Transverse colon (tissue), 4 donors: ENCODE results near the gene UVRAG. TPM values are rescaled to one million over a fixed set of nuclear protein-coding genes. Genes with fewer than 3 reads are reported as not detected.

Experiments
- DNase-seq: peaks from one replicate; pipeline ENCODE4 v3.0.0-alpha.2; 2019
- H3K27ac ChIP-seq, 4 donors: fragments of 200-600 bp; sonication (generic); 2 replicates each; pipeline ENCODE4 v1.5.1; 2016 to 2018; ENCODE audit warnings: inconsistent platforms in 4 of 4
- H3K27me3 ChIP-seq: fragments of 200-600 bp; sonication (generic); 2 replicates; pipeline ENCODE4 v1.5.1; 2017; ENCODE audit warnings: inconsistent platforms
- H3K36me3 ChIP-seq, 4 donors: fragments of 200-600 bp; sonication (generic); 2 replicates each; pipeline ENCODE4 v1.5.1; 2017 to 2019; ENCODE audit warnings: inconsistent platforms in 4 of 4
- H3K4me1 ChIP-seq, 4 donors: fragments of 200-600 bp; sonication (generic); 2 replicates each; pipeline ENCODE4 v1.5.1; 2017 to 2020; ENCODE audit warnings: inconsistent platforms in 4 of 4
- H3K4me3 ChIP-seq, 4 donors: fragments of 200-600 bp; sonication (generic); 1 replicate in 1 of 4; 2 replicates in 3 of 4; pipeline versions ENCODE4 v1.5.1 to v1.6.1; 2017 to 2019; ENCODE audit warnings: inconsistent platforms in 4 of 4
- H3K9me3 ChIP-seq, 2 donors: fragments of 200-600 bp; sonication (generic); 2 replicates each; pipeline ENCODE4 v1.5.1; 2017 to 2019; ENCODE audit warnings: inconsistent platforms in 2 of 2
- CTCF ChIP-seq, 5 experiments: fragments of 200-600 bp in 3 of 5; fragments of 450-650 bp in 2 of 5; sonication (generic) in 3 of 5; IDR thresholded peaks; 1 replicate in 2 of 5; 2 replicates in 3 of 5; pipeline ENCODE4 v1.5.1; 2016 to 2017; ENCODE audit warnings: antibody characterized with exemption in 5 of 5, inconsistent platforms in 3 of 5, mild to moderate bottlenecking in 2 of 5, moderate library complexity in 1 of 5
- EP300 ChIP-seq: sonication (generic); formaldehyde crosslinking; IDR thresholded peaks from one replicate; pipeline ENCODE4 v1.6.1; 2017; ENCODE audit warnings: antibody characterized with exemption, low read depth
- POLR2A ChIP-seq: fragments of 450-650 bp; IDR thresholded peaks from one replicate; pipeline ENCODE4 v1.6.1; 2016; ENCODE audit warnings: antibody characterized with exemption, mild to moderate bottlenecking, moderate library complexity
- POLR2AphosphoS5 ChIP-seq, 3 donors: sonication (generic); formaldehyde crosslinking; IDR thresholded peaks; one replicate each; pipeline ENCODE4 v1.6.1; 2016; ENCODE audit warnings: antibody characterized with exemption in 3 of 3
- WGBS, 2 donors: methylation state at CpG; one replicate each; pipeline ENCODE4 v1.1.5; 2018; ENCODE audit warnings: low coverage in 1 of 2; 5-methylcytosine and 5-hydroxymethylcytosine counted together
- in situ Hi-C, 4 donors: fragments of 200-750 bp; cut with MboI; loops; one replicate each; pipeline versions ENCODE4 v1.15.0 to v1.15.1; 2017; ENCODE audit warnings: low sequenced_read_pairs in 3 of 4, low pct_ligation_motif_present in 1 of 4, low pct_unique_long_range_greater_than_20kb in 1 of 4
- intact Hi-C: fragments of 100-400 bp; cut with DNase I; formaldehyde crosslinking; loops from one replicate; pipeline ENCODE4 v1.15.1; 2023; ENCODE audit warnings: low total_unique reads
- total RNA-seq, 4 donors: library from RNA; depleted of rRNA; stranded (reverse); fragments of >200 nt; gene quantifications; one replicate each; pipeline ENCODE4 v1.1.0, GENCODE V29; 2016

Gene UVRAG
- total RNA-seq, 4 donors from 2014 or later, result 12.7 to 34.6 (median 19.3) TPM

- Histone ChIP-seq H3K27me3 (no peaks in the 10 kb centered on the region), H3K4me1 (peaks cover 0 to 22% (median 10%) of the 10 kb centered on the region in 4 donors), H3K36me3 (no peaks in the 10 kb centered on the region), H3K4me3 (no peak overlapping the region), H3K27ac (no peak overlapping the region), H3K9me3 (no peaks in the 10 kb centered on the region)
- no peak for DNase-seq
- no peak for TF ChIP-seq CTCF (IDR thresholded peaks at IDR 0.05)
- TF ChIP-seq POLR2AphosphoS5 (IDR thresholded peaks at IDR 0.05), result no peak
- no peak for TF ChIP-seq POLR2A
- no peak for TF ChIP-seq EP300
- WGBS, 2 donors, result 88 to 93% methylated on average over 1 to 3 of the region's 3 CpGs
- intact Hi-C loops, result no loop called here
- in situ Hi-C loops, result no loop called here
These were observed 319.2 kb downstream of the UVRAG start for GRCh38 chr11:76134239-76134638.

- H3K36me3 ChIP-seq, result no peaks in the 10 kb centered on the region
- no peak for TF ChIP-seq EP300
- no peak for TF ChIP-seq CTCF (IDR thresholded peaks at IDR 0.05)
- TF ChIP-seq POLR2A, result no peak
- no peak for TF ChIP-seq POLR2AphosphoS5 (IDR thresholded peaks at IDR 0.05)
- no peaks in the 10 kb centered on the region for H3K9me3 ChIP-seq
- in situ Hi-C loops (no loop called here), intact Hi-C loops (no loop called here)
- no peak overlapping the region for H3K4me3 ChIP-seq
- H3K27me3 ChIP-seq, result no peaks in the 10 kb centered on the region
- no peak for DNase-seq
- WGBS, 2 donors, result 87% methylated on average over 5 of the region's 5 CpGs; no CpG with 5 or more reads in 1 of the 2 donors
- H3K27ac ChIP-seq, result no peak overlapping the region
- H3K4me1 ChIP-seq, result peaks cover 0 to 22% (median 10%) of the 10 kb centered on the region in 4 donors
These were observed 320.5 kb downstream of the UVRAG start for GRCh38 chr11:76135491-76135890.

- Histone ChIP-seq H3K27me3 (no peaks in the 10 kb centered on the region), H3K4me3 (no peak overlapping the region), H3K4me1 (no peaks in the 10 kb centered on the region), H3K36me3 (no peaks in the 10 kb centered on the region), H3K27ac (no peak overlapping the region), H3K9me3 (no peaks in the 10 kb centered on the region)
- 88 to 91% methylated on average over 2 of the region's 2 CpGs for WGBS, 2 donors
- TF ChIP-seq POLR2A (no peak), CTCF (IDR thresholded peaks at IDR 0.05) (no peak), EP300 (no peak), POLR2AphosphoS5 (IDR thresholded peaks at IDR 0.05) (no peak)
- in situ Hi-C loops (no loop called here), intact Hi-C loops (no loop called here)
- DNase-seq, result no peak
These were observed 324.3 kb downstream of the UVRAG start for GRCh38 chr11:76139314-76139713.

- intact Hi-C loops (no loop called here), in situ Hi-C loops (no loop called here)
- no peaks in the 10 kb centered on the region for H3K27me3 ChIP-seq
- no peaks in the 10 kb centered on the region for H3K4me1 ChIP-seq
- H3K36me3 ChIP-seq, result no peaks in the 10 kb centered on the region
- no peaks in the 10 kb centered on the region for H3K9me3 ChIP-seq
- 94% methylated on average over 12 to 22 of the region's 22 CpGs for WGBS, 2 donors
- TF ChIP-seq POLR2AphosphoS5 (IDR thresholded peaks at IDR 0.05) (no peak), EP300 (no peak), POLR2A (no peak), CTCF (IDR thresholded peaks at IDR 0.05) (no peak)
- no peak for DNase-seq
- H3K27ac ChIP-seq, result no peak overlapping the region
- H3K4me3 ChIP-seq, result no peak overlapping the region
These were observed 326.0 kb downstream of the UVRAG start for GRCh38 chr11:76140912-76141574.
